Skeletal muscle tissue (tissue), 5 donors: Measurements from ENCODE around the gene SPRR2F. TPM values are rescaled to one million over a fixed set of nuclear protein-coding genes. Genes with fewer than 3 reads are reported as not detected.

Experiments used
- H3K27ac ChIP-seq: one replicate; pipeline ENCODE4 v1.7.0; 2013; ENCODE audit warnings: mild to moderate bottlenecking, low read depth, low read length, inconsistent platforms
- H3K27me3 ChIP-seq, 3 donors: one replicate each; pipeline ENCODE4 v1.7.0; 2013; ENCODE audit warnings: low read length in 3 of 3; ENCODE audit not compliant: control insufficient read depth in 3 of 3, insufficient read depth in 3 of 3
- H3K36me3 ChIP-seq, 3 donors: one replicate each; pipeline ENCODE4 v1.7.0; 2013; ENCODE audit warnings: low read length in 3 of 3; ENCODE audit not compliant: control insufficient read depth in 3 of 3, insufficient read depth in 3 of 3
- H3K4me1 ChIP-seq, 3 donors: one replicate each; pipeline ENCODE4 v1.7.0; 2013; ENCODE audit warnings: low read length in 3 of 3, mild to moderate bottlenecking in 3 of 3; ENCODE audit not compliant: control insufficient read depth in 3 of 3, insufficient read depth in 3 of 3
- H3K4me3 ChIP-seq, 3 donors: one replicate each; pipeline ENCODE4 v1.7.0; 2013; ENCODE audit warnings: low read length in 3 of 3
- H3K9ac ChIP-seq, 3 donors: one replicate each; pipeline ENCODE4 v1.7.0; 2013; ENCODE audit warnings: low read length in 3 of 3, mild to moderate bottlenecking in 3 of 3, moderate library complexity in 2 of 3, low read depth in 1 of 3
- H3K9me3 ChIP-seq, 3 donors: one replicate each; pipeline ENCODE4 v1.7.0; 2013; ENCODE audit warnings: low read length in 3 of 3; ENCODE audit not compliant: control insufficient read depth in 3 of 3
- small RNA-seq: library from RNA; depleted of rRNA; stranded (forward); fragments of <200 nt; gene quantifications from one replicate; pipeline ENCODE3, GENCODE V24; 2014
- total RNA-seq: library from RNA; depleted of rRNA; stranded (reverse); fragments of >200 nt; gene quantifications from one replicate; pipeline ENCODE4 v1.2.3, GENCODE V29; 2014
- donor health status: Osteomylitis.

SPRR2F gene
- total RNA-seq, 1 donor from 2014 or later = not detected

DNA sequence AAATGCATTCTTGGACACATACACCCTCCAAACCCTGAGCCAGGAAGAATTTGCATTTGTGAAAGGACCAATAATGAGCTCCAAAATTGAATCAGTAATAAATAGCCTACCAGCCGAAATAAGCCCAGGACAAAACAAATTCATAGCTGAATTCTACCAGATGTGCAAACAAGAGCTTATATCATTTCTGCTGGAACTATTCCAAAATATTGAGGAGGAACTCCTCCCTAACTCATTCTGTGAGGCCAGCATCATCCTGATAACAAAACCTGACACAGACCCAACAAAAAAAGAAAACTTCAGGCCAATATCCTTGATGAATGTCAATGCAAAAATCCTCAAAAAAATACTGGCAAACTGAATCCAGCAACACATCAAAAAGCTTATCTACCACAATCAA lies 25.7 kb downstream of the SPRR2F start:
- H3K9me3 ChIP-seq = peaks cover 0 to 3% (median 0%) of the 10 kb centered on the region in 3 donors
- no peaks in the 10 kb centered on the region for H3K36me3 ChIP-seq
- H3K27ac ChIP-seq = no peak overlapping the region
- H3K4me1 ChIP-seq = no peaks in the 10 kb centered on the region
- no peak overlapping the region for H3K4me3 ChIP-seq
- no peaks in the 10 kb centered on the region for H3K27me3 ChIP-seq
- H3K9ac ChIP-seq = no peak overlapping the region

DNA sequence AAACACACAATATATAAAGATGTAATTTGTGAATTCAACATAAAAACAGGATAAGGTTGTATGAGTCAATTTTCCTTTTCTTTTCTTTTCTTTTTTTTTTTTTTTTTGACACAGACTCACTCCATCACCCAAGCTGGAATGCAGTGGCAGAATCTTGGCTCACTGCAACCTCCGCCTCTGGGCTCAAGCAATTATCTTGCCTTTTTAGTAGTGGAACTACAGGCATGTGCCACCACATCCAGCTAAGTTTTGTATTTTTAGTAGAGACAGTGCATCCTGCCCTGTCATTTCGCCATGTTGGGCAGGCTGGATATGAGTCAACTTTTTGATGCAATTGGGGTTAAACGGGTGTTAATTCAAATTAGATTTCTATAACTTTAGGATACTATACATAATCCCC lies 31.6 kb downstream of the SPRR2F start:
- Histone ChIP-seq H3K4me1 (no peaks in the 10 kb centered on the region), H3K36me3 (no peaks in the 10 kb centered on the region), H3K9ac (no peak overlapping the region), H3K27me3 (no peaks in the 10 kb centered on the region), H3K9me3 (peaks cover 0 to 3% (median 0%) of the 10 kb centered on the region in 3 donors), H3K27ac (no peak overlapping the region), H3K4me3 (no peak overlapping the region)

DNA sequence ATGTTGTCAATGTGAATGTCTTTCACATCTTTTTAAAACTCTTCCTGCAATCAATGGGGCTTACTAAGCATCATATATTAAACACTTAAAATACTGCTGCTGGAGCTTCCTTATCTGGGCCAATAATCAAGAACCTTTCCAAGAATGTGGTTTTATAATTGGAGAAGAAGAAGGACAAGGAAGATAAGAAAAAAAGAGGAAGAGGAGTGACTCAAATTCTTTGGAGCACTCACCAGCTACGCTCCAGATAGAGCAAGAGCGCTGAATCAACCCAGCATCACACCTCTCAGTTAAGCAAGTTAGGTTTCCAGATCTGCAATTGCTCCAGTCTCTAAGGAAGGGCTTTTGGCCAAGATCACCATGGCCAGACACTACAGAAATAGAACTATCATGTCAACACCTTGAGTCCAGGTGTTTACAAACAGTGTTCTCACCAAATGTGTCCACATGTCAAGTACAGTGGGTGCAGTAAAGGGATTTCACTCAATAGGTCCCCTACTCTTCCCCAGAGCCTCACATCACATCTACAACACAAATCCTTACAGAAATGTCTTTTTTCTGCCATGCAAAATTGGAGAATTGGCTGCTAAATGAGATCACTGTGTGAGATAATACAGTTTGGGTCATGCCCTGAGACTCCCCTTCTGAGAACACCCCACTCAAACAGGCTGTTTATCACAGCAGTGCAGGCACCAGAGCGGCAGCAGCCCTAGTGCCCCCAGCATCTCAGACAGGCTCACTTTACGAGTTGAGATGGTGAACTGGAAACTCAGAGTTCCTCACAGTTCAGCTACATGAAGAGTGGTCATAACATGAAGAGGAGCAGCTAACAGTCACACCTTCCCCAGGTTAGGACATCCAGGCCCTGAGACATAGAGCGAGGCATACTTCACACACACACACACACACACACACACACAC lies 40.2 kb downstream of the SPRR2F start:
- no peaks in the 10 kb centered on the region for H3K9me3 ChIP-seq

DNA sequence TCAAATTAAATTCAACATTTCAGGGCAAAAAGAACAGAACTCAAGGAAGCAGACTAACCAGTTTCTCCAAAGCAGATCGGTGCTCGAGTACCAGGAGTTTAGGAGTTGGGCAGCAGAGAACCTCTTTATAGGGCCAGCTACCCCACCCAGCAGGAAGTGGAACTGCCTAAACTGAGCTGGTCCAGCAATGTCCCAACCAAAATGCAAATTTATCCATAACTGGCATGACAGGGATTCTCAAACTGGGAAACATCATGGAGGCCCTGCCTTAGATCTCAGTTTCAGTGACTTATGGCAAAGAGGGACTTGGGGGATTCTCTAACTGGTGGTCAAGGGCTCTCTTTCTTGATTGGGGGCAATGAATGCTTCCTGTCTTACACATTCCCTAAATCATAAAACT lies 41.8 kb downstream of the SPRR2F start, which contains the start of gene SPRR2B:
SPRR2B (minus strand) TSS at position 101 of the 400 bp plus-strand sequence. CDS start 772 bp downstream, outside the sequence.
- H3K4me3 ChIP-seq = no peak within 1 kb of the TSS
- no peaks in the 10 kb centered on the region for H3K4me1 ChIP-seq
- no peaks in the 10 kb centered on the region for H3K36me3 ChIP-seq
- H3K9ac ChIP-seq = no peak within 1 kb of the TSS
- H3K27ac ChIP-seq = no peak within 1 kb of the TSS
- H3K27me3 ChIP-seq = no peaks in the 10 kb centered on the region
- no peaks in the 10 kb centered on the region for H3K9me3 ChIP-seq

More for the DNA sequence above, 40.2 kb downstream of the SPRR2F start:
- H3K9ac ChIP-seq = no peak overlapping the region
- no peaks in the 10 kb centered on the region for H3K27me3 ChIP-seq
- H3K36me3 ChIP-seq = no peaks in the 10 kb centered on the region
- H3K27ac ChIP-seq = no peak overlapping the region
- no peak overlapping the region for H3K4me3 ChIP-seq
- H3K4me1 ChIP-seq = no peaks in the 10 kb centered on the region

DNA sequence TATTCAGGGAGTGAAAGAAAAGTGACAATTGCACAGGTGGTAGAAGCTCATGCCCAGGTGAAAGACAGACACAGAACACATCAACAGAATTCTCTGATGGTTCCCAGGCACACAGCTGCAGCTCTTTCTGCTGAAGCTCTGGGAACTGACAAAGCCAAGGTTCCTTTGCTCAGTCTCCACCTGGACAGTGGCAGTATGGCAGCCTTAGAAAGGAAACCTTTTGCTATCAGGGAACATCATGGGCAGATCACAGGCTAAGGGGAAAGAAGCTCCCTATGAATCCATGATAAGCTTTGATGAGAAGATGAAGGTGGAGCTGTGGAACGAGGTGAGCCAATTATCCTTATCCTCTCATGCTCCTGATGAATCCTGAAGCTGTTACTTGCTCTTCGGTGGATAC lies 43.1 kb downstream of the SPRR2F start:
- no peaks in the 10 kb centered on the region for H3K4me1 ChIP-seq
- H3K9me3 ChIP-seq = no peaks in the 10 kb centered on the region

More for the DNA sequence above, 43.1 kb downstream of the SPRR2F start:
- H3K36me3 ChIP-seq = no peaks in the 10 kb centered on the region
- no peaks in the 10 kb centered on the region for H3K27me3 ChIP-seq
- no peak overlapping the region for H3K27ac ChIP-seq
- H3K9ac ChIP-seq = no peak overlapping the region
- H3K4me3 ChIP-seq = no peak overlapping the region

Small RNA genes lying within 50 kb of the gene (small RNA-seq; reads per million reads assigned to genes)
- not detected for gene SPRR2C

Other genes with a start within 250 kb of the SPRR2F start
- gene SMCP, start 235.2 kb downstream of the SPRR2F start, total RNA-seq = not detected
- gene IVL, start 205.0 kb downstream of the SPRR2F start, total RNA-seq = not detected
- not detected for gene SPRR5, start 166.3 kb downstream of the SPRR2F start, total RNA-seq
- gene SPRR4, start 142.9 kb downstream of the SPRR2F start, total RNA-seq = not detected
- gene SPRR1A, start 129.4 kb downstream of the SPRR2F start, total RNA-seq = not detected
- not detected for gene SPRR3, start 111.8 kb downstream of the SPRR2F start, total RNA-seq
- not detected for gene SPRR1B, start 82.3 kb downstream of the SPRR2F start, total RNA-seq
- not detected for gene SPRR2D, start 72.4 kb downstream of the SPRR2F start, total RNA-seq
- not detected for gene SPRR2A, start 56.0 kb downstream of the SPRR2F start, total RNA-seq
- gene SPRR2B, start 41.9 kb downstream of the SPRR2F start, total RNA-seq = not detected
- gene SPRR2E, start 19.0 kb downstream of the SPRR2F start, total RNA-seq = not detected
- gene SPRR2G, start 37.4 kb upstream of the SPRR2F start, total RNA-seq = not detected
- not detected for gene LELP1, start 89.9 kb upstream of the SPRR2F start, total RNA-seq
- gene PRR9, start 104.1 kb upstream of the SPRR2F start, total RNA-seq = not detected
- not detected for gene LORICRIN, start 146.2 kb upstream of the SPRR2F start, total RNA-seq
- gene PGLYRP3, start 199.4 kb upstream of the SPRR2F start, total RNA-seq = not detected
- not detected for gene PGLYRP4, start 235.3 kb upstream of the SPRR2F start, total RNA-seq
- gene S100A9, start 244.3 kb upstream of the SPRR2F start, total RNA-seq = 218 TPM